Caco-2 (cell line): ENCODE results near the gene ATP6V1G3. TPM values are rescaled to one million over a fixed set of nuclear protein-coding genes. Genes with fewer than 3 reads are reported as not detected.

Experiments used
- BruUV-seq: library from RNA; stranded (reverse); fragments of 400-500 nt; replicated peaks from 2 replicates; lab custom pipeline; 2021; lab: Mats Ljungman, UMichigan
- CTCF ChIA-PET: fragments of 300-600 bp; sonication (Branson Sonifier 250); formaldehyde crosslinking; loops from one replicate; lab custom pipeline; 2022; ENCODE audit warnings: antibody characterized with exemption; lab: Charles Lee
- POLR2A ChIA-PET: fragments of 300-600 bp; sonication (Branson Sonifier 250); formaldehyde crosslinking; loops from one replicate; lab custom pipeline; 2022; ENCODE audit warnings: antibody characterized with exemption; lab: Charles Lee
- DNase-seq, 2 experiments: peaks; one replicate each; pipeline versions ENCODE4 v3.0.0 to v3.0.0-alpha.2; 2020 to 2022
- H3K27me3 ChIP-seq: replicated peaks from 2 replicates; pipeline ENCODE4 v1.6.0; 2011; ENCODE audit warnings: low read length; ENCODE audit not compliant: control insufficient read depth, insufficient read depth
- H3K36me3 ChIP-seq: 2 replicates; pipeline ENCODE4 v1.5.1; 2011; ENCODE audit warnings: low read length; ENCODE audit not compliant: control insufficient read depth, insufficient read depth
- H3K4me1 ChIP-seq: fragments of 250-450 bp; sonication (Bioruptor Pico); 2 replicates; pipeline ENCODE4 v1.5.1; 2020; ENCODE audit warnings: mild to moderate bottlenecking
- H3K4me3 ChIP-seq: 2 replicates; pipeline ENCODE4 v1.5.1; 2011; ENCODE audit warnings: low read depth, mild to moderate bottlenecking, control low read depth, low read length
- H3K9me3 ChIP-seq: fragments of 250-450 bp; sonication (Bioruptor Pico); 2 replicates; pipeline ENCODE4 v1.5.1; 2020; ENCODE audit warnings: mild to moderate bottlenecking, moderate library complexity
- H3K27ac Mint-ChIP-seq: one replicate; pipeline ENCODE4 v1.8.0; 2022; ENCODE audit warnings: mixed read lengths; ENCODE audit not compliant: unreplicated experiment
- H3K27me3 Mint-ChIP-seq: one replicate; pipeline ENCODE4 v1.8.0; 2022; ENCODE audit warnings: mixed read lengths; ENCODE audit not compliant: insufficient read depth, unreplicated experiment
- H3K36me3 Mint-ChIP-seq: one replicate; pipeline ENCODE4 v1.8.0; 2022; ENCODE audit warnings: mild to moderate bottlenecking, mixed read lengths; ENCODE audit not compliant: insufficient read depth, unreplicated experiment
- H3K4me1 Mint-ChIP-seq: one replicate; pipeline ENCODE4 v1.8.0; 2022; ENCODE audit warnings: low read depth, mixed read lengths; ENCODE audit not compliant: unreplicated experiment
- H3K4me3 Mint-ChIP-seq: one replicate; pipeline ENCODE4 v1.8.0; 2022; ENCODE audit warnings: mild to moderate bottlenecking, moderate library complexity, mixed read lengths; ENCODE audit not compliant: unreplicated experiment
- H3K9me3 Mint-ChIP-seq: one replicate; pipeline ENCODE4 v1.8.0; 2022; ENCODE audit warnings: mixed read lengths; ENCODE audit not compliant: unreplicated experiment
- CTCF ChIP-seq, 2 experiments: fragments of 200-600 bp in 1 of 2; IDR thresholded peaks; 1 replicate in 1 of 2; 2 replicates in 1 of 2; pipeline versions ENCODE4 v1.5.1 to v1.8.0; 2011 to 2022; ENCODE audit warnings: antibody characterized with exemption in 1 of 2, control low read depth in 1 of 2, inconsistent platforms in 1 of 2, low read depth in 1 of 2, low read length in 1 of 2, mild to moderate bottlenecking in 1 of 2, moderate library complexity in 1 of 2; ENCODE audit not compliant: insufficient read depth in 1 of 2, severe bottlenecking in 1 of 2, unreplicated experiment in 1 of 2
- intact Hi-C: fragments of 100-400 bp; cut with micrococcal nuclease; formaldehyde crosslinking; loops from one replicate; pipeline ENCODE4 v1.10.0; 2022; ENCODE audit not compliant: unreplicated experiment
- total RNA-seq: library from RNA; stranded (reverse); gene quantifications from 2 replicates; pipeline ENCODE4 v1.2.3, GENCODE V29; 2022

The ATP6V1G3 gene
- total RNA-seq, 1 experiment from 2014 or later = 4.7 TPM

GRCh38 chr1:198483645-198484044, 56.8 kb downstream of the ATP6V1G3 start:
- Histone ChIP-seq H3K4me3 (no peak overlapping the region), H3K27me3 (no peaks in the 10 kb centered on the region), H3K4me1 (no peaks in the 10 kb centered on the region), H3K9me3 (no peaks in the 10 kb centered on the region), H3K36me3 (no peaks in the 10 kb centered on the region)
- no peaks in the 10 kb centered on the region for H3K27me3 Mint-ChIP-seq
- POLR2A ChIA-PET = no interaction called here
- DNase-seq = no peak
- no peaks in the 10 kb centered on the region for H3K9me3 Mint-ChIP-seq
- no peak overlapping the region for H3K4me3 Mint-ChIP-seq
- no peaks in the 10 kb centered on the region for H3K36me3 Mint-ChIP-seq
- no peak overlapping the region for H3K27ac Mint-ChIP-seq
- TF ChIP-seq CTCF (IDR thresholded peaks at IDR 0.05; ENCODE audit: insufficient read depth in 1 of 2, low read depth in 1 of 2, low read length in 1 of 2, severe bottlenecking in 1 of 2, unreplicated experiment in 1 of 2) = no peak
- CTCF ChIA-PET = no interaction called here
- no TSS peak for BruUV-seq
- H3K4me1 Mint-ChIP-seq = no peaks in the 10 kb centered on the region
- intact Hi-C loops = no loop called here

GRCh38 chr1:198483006-198483405, 57.5 kb downstream of the ATP6V1G3 start:
- H3K4me3 Mint-ChIP-seq = no peak overlapping the region
- H3K9me3 Mint-ChIP-seq = peaks cover 6% of the 10 kb centered on the region
- Histone ChIP-seq H3K36me3 (no peaks in the 10 kb centered on the region), H3K4me1 (no peaks in the 10 kb centered on the region), H3K27me3 (no peaks in the 10 kb centered on the region), H3K9me3 (no peaks in the 10 kb centered on the region), H3K4me3 (no peak overlapping the region)
- intact Hi-C loops = no loop called here
- no peak overlapping the region for H3K27ac Mint-ChIP-seq
- DNase-seq = no peak
- ChIA-PET POLR2A (no interaction called here), CTCF (no interaction called here)
- H3K27me3 Mint-ChIP-seq = no peaks in the 10 kb centered on the region
- BruUV-seq = no TSS peak
- TF ChIP-seq CTCF (IDR thresholded peaks at IDR 0.05; ENCODE audit: insufficient read depth in 1 of 2, low read depth in 1 of 2, low read length in 1 of 2, severe bottlenecking in 1 of 2, unreplicated experiment in 1 of 2) = no peak
- H3K4me1 Mint-ChIP-seq = peaks cover 2% of the 10 kb centered on the region
- no peaks in the 10 kb centered on the region for H3K36me3 Mint-ChIP-seq

GRCh38 chr1:198481661-198482060, 58.8 kb downstream of the ATP6V1G3 start:
- Histone ChIP-seq H3K27me3 (no peaks in the 10 kb centered on the region), H3K4me3 (no peak overlapping the region), H3K9me3 (no peaks in the 10 kb centered on the region), H3K4me1 (no peaks in the 10 kb centered on the region), H3K36me3 (no peaks in the 10 kb centered on the region)
- Mint-ChIP-seq H3K27me3 (no peaks in the 10 kb centered on the region), H3K36me3 (no peaks in the 10 kb centered on the region), H3K4me3 (no peak overlapping the region), H3K4me1 (peaks cover 11% of the 10 kb centered on the region), H3K27ac (no peak overlapping the region), H3K9me3 (peaks cover 9% of the 10 kb centered on the region)
- ChIA-PET POLR2A (no interaction called here), CTCF (no interaction called here)
- intact Hi-C loops = no loop called here
- no peak for DNase-seq
- BruUV-seq = no TSS peak
- no peak for TF ChIP-seq CTCF (IDR thresholded peaks at IDR 0.05; ENCODE audit: insufficient read depth in 1 of 2, low read depth in 1 of 2, low read length in 1 of 2, severe bottlenecking in 1 of 2, unreplicated experiment in 1 of 2)
